Right lobe of liver (tissue), 4 donors: ENCODE data around the gene FBXO3.

Source experiments
- POLR2A ChIP-seq: fragments of 450-650 bp; IDR thresholded peaks from one replicate; pipeline ENCODE4 v1.6.1; 2017; ENCODE audit warnings: antibody characterized with exemption, mild to moderate bottlenecking
- TF ChIP-seq, protein P1 (sequence below), 4 donors: fragments of 200-600 bp in 3 of 4; fragments of 450-650 bp in 1 of 4; IDR thresholded peaks; one replicate each; pipeline versions ENCODE4 v1.5.1 to v1.8.0; 2016 to 2022; ENCODE audit warnings: antibody characterized with exemption in 4 of 4, mild to moderate bottlenecking in 2 of 4
- donor health status: DM: no; HTN: no; CAD: no.
- donor health status: DM: no; HTN: no; CAD: no.
- donor health status: DM: no; HTN: yes; CAD: no.

DNA sequence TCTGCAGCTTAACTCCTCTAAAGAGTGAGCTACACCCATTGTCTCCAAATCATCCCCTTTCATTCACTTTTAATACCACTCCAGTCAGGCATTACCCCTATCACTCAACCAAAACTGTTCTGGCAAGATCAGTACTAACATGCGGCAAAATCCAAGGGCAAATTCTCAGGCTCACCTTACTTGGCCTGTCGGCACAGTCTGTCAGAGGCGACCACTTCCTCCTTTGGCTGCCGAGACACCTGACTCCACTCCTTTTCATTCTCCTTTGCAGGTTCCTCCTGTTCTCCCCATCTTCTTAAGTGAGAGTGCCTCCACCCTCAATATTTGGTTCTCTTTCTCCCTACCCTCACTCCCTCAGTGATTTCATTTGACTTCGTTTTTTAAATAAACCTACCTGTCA, 77.9 kb downstream of the FBXO3 start:
- no peak for TF ChIP-seq POLR2A
- TF ChIP-seq, protein P1, sequence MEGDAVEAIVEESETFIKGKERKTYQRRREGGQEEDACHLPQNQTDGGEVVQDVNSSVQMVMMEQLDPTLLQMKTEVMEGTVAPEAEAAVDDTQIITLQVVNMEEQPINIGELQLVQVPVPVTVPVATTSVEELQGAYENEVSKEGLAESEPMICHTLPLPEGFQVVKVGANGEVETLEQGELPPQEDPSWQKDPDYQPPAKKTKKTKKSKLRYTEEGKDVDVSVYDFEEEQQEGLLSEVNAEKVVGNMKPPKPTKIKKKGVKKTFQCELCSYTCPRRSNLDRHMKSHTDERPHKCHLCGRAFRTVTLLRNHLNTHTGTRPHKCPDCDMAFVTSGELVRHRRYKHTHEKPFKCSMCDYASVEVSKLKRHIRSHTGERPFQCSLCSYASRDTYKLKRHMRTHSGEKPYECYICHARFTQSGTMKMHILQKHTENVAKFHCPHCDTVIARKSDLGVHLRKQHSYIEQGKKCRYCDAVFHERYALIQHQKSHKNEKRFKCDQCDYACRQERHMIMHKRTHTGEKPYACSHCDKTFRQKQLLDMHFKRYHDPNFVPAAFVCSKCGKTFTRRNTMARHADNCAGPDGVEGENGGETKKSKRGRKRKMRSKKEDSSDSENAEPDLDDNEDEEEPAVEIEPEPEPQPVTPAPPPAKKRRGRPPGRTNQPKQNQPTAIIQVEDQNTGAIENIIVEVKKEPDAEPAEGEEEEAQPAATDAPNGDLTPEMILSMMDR (IDR thresholded peaks at IDR 0.05): no peak
